Measurements from ENCODE around the gene ZNF385C. TPM values are rescaled to one million over a fixed set of nuclear protein-coding genes. Genes with fewer than 3 reads are reported as not detected.

The ZNF385C gene
- total and polyA plus RNA-seq, 2 of the 13 experiments (the other 11 are each of a cell fraction or from before 2014, with no cell fraction given): 2.3 to 6.1 TPM

DNA sequence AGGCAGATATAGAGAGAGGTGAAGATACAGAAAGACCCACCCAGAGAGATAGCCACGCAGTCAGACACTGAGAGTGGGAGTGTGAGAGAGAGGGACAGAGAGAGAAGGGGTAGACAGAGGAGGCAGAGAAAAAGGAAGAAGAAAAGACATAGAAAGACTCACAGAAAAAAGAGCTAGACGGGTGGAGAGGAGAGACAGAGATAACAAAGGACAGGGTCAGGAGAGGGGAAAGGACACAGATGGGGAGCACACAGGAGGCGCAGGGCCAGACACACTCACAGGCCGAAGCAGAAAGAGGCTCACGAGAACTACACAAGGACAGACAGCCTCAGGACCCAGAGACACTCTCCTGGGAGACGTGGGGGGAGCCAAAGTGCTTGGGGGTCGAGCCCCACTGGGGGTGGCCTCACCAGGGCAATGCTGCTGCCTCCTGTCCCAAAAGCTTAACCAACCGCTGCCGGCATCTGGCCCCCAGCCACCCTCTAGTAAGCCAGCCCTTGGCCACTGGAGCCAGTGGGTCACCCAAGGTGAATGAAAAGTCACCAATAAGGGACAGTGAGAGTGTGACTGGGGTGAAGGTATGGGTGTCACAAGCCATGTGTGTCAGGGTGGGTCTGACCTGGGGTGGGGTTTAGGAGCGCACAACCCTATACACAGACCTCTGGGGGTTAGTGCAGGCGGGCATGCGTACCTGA is 3.8 kb downstream of the ZNF385C start:
- Histone ChIP-seq H2AFZ (ENCODE audit: low read length) (no peak overlapping the region), H3K9ac (ENCODE audit: insufficient read depth, low read depth, low read length) (no peak overlapping the region), H3K36me3 (replicated peaks in 1 of 2; ENCODE audit: control insufficient read depth in 1 of 2, insufficient read depth in 2 of 2, low read length in 2 of 2) (no peaks in the 10 kb centered on the region), H3K27ac (ENCODE audit: extremely low read length, insufficient read depth, low read length) (no peak overlapping the region), H3K4me3 (replicated peaks in 1 of 3; ENCODE audit: insufficient read depth in 1 of 3, low read depth in 2 of 3, low read length in 3 of 3) (no peak overlapping the region), H4K20me1 (ENCODE audit: insufficient read depth, low read length) (no peaks in the 10 kb centered on the region), H3K4me1 (ENCODE audit: insufficient read depth, low read length) (peaks cover 82% of the 10 kb centered on the region), H3K27me3 (ENCODE audit: control insufficient read depth in 1 of 2, insufficient read depth in 2 of 2, low read length in 2 of 2) (peaks cover 6 to 47% of the 10 kb centered on the region in 2 experiments; a peak in 4 of 5 replicates), H3K79me2 (ENCODE audit: insufficient read depth, low read length) (no peaks in the 10 kb centered on the region), H3K9me3 (ENCODE audit: low read length) (no peaks in the 10 kb centered on the region), H3K4me2 (ENCODE audit: low read depth, low read length) (no peak overlapping the region)
- no peak for TF ChIP-seq KDM3A (CRISPR knock-in tag; IDR thresholded peaks at IDR 0.05; ENCODE audit: low read depth)
- TF ChIP-seq, protein P1, sequence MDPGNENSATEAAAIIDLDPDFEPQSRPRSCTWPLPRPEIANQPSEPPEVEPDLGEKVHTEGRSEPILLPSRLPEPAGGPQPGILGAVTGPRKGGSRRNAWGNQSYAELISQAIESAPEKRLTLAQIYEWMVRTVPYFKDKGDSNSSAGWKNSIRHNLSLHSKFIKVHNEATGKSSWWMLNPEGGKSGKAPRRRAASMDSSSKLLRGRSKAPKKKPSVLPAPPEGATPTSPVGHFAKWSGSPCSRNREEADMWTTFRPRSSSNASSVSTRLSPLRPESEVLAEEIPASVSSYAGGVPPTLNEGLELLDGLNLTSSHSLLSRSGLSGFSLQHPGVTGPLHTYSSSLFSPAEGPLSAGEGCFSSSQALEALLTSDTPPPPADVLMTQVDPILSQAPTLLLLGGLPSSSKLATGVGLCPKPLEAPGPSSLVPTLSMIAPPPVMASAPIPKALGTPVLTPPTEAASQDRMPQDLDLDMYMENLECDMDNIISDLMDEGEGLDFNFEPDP (CRISPR knock-in tag; conservative IDR thresholded peaks at IDR 0.05): 0 out of 2 replicates have a peak, but pooled peaks have one; percentile 60
- intact Hi-C loops (cut with micrococcal nuclease; ENCODE audit: unreplicated experiment): no loop called here
- CTCF ChIA-PET (ENCODE audit: low intra/inter-chr PET ratio, low total read pairs): no interaction called here
- ATAC-seq (no peak), DNase-seq (ENCODE audit: low spot score) (no peak), FAIRE-seq (no peak)
- in situ Hi-C loops (cut with HindIII; ENCODE audit: extremely low pct_ligation_motif_present, low pct_unique_long_range_greater_than_20kb): no loop called here
- 60% methylated on average over 11 of the region's 12 CpGs for WGBS (ENCODE audit: low lambda C conversion rate)
- no TSS peak for BruUV-seq (replicated peaks)
- POLR2A ChIA-PET: interaction anchor here (1.4 to 2.2 kb wide), 2 partner anchors 18 to 26 kb away, joined by 4 to 7 read pairs; partner anchors contain the start of gene DHX58

DNA sequence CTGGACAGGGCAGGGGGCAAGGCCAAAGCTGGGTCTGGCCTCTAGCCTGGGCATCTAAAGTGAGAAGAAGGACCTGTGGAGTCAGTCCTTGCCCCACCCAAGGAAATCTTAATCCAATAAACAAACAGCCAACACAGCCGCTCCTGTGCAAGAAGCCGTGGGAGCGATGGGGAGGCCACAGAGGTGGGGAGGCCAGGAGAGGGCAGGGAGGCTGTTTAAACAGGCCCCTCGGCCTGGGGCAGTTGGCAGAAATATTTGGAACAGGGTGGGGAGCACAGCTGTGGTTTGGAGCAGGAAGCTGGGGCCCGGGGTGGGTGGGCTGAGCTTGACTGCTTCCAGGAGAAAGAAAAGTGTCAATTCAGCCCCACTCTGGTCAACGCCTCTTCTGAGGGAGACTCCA is 5.3 kb downstream of the ZNF385C start:
- TF ChIP-seq, protein P2, sequence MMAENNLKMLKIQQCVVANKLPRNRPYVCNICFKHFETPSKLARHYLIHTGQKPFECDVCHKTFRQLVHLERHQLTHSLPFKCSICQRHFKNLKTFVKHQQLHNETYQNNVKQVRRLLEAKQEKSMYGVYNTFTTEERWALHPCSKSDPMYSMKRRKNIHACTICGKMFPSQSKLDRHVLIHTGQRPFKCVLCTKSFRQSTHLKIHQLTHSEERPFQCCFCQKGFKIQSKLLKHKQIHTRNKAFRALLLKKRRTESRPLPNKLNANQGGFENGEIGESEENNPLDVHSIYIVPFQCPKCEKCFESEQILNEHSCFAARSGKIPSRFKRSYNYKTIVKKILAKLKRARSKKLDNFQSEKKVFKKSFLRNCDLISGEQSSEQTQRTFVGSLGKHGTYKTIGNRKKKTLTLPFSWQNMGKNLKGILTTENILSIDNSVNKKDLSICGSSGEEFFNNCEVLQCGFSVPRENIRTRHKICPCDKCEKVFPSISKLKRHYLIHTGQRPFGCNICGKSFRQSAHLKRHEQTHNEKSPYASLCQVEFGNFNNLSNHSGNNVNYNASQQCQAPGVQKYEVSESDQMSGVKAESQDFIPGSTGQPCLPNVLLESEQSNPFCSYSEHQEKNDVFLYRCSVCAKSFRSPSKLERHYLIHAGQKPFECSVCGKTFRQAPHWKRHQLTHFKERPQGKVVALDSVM (CRISPR knock-in tag; IDR thresholded peaks at IDR 0.05): peak; percentile 78
- TF ChIP-seq ZKSCAN5 (CRISPR knock-in tag; IDR thresholded peaks at IDR 0.05): no peak
- Histone ChIP-seq H4K20me1 (ENCODE audit: insufficient read depth, low read length) (no peaks in the 10 kb centered on the region), H3K79me2 (ENCODE audit: insufficient read depth, low read length) (no peaks in the 10 kb centered on the region), H3K9ac (ENCODE audit: insufficient read depth, low read depth, low read length) (no peak overlapping the region), H2AFZ (ENCODE audit: low read length) (no peak overlapping the region), H3K9me3 (ENCODE audit: low read length) (no peaks in the 10 kb centered on the region), H3K27me3 (ENCODE audit: control insufficient read depth in 1 of 2, insufficient read depth in 2 of 2, low read length in 2 of 2) (peaks cover 2 to 34% of the 10 kb centered on the region in 2 experiments; a peak in 4 of 5 replicates), H3K4me1 (ENCODE audit: insufficient read depth, low read length) (peaks cover 81% of the 10 kb centered on the region), H3K4me2 (ENCODE audit: low read depth, low read length) (no peak overlapping the region), H3K4me3 (replicated peaks in 1 of 3; ENCODE audit: insufficient read depth in 1 of 3, low read depth in 2 of 3, low read length in 3 of 3) (no peak overlapping the region), H3K36me3 (replicated peaks in 1 of 2; ENCODE audit: control insufficient read depth in 1 of 2, insufficient read depth in 2 of 2, low read length in 2 of 2) (no peaks in the 10 kb centered on the region), H3K27ac (ENCODE audit: extremely low read length, insufficient read depth, low read length) (no peak overlapping the region)
- no peak for DNase-seq (ENCODE audit: low spot score)
- no peak for FAIRE-seq
- no TSS peak for BruUV-seq (replicated peaks)
- in situ Hi-C loops (cut with HindIII; ENCODE audit: extremely low pct_ligation_motif_present, low pct_unique_long_range_greater_than_20kb): no loop called here
- ChIA-PET CTCF (ENCODE audit: low intra/inter-chr PET ratio, low total read pairs) (no interaction called here), POLR2A (no interaction called here)
- WGBS (ENCODE audit: low lambda C conversion rate): 12% methylated on average over 6 of the region's 6 CpGs
- ATAC-seq: no peak
- intact Hi-C loops (cut with micrococcal nuclease; ENCODE audit: unreplicated experiment): no loop called here
